ENCODE data around the gene DCST1.

GRCh38 chr1:154994269-154994587, 39.4 kb upstream of the DCST1 start:
- TF ChIP-seq REST (IDR thresholded peaks at IDR 0.05) (no peak), EP300 (IDR thresholded peaks at IDR 0.05) (no peak), POLR2A (IDR thresholded peaks at IDR 0.05; ENCODE audit: low read length) (no peak), CTCF (IDR thresholded peaks at IDR 0.05) (no peak), CHD4 (IDR thresholded peaks at IDR 0.05; ENCODE audit: borderline replicate concordance) (no peak), HOXA7 (CRISPR knock-in tag; IDR thresholded peaks at IDR 0.05) (no peak), EHMT2 (IDR thresholded peaks at IDR 0.05; ENCODE audit: low read depth) (no peak), RAD21 (conservative IDR thresholded peaks at IDR 0.05 in 1 of 2, IDR thresholded peaks at IDR 0.05 in 1 of 2) (no peak), HMGXB4 (CRISPR knock-in tag; IDR thresholded peaks at IDR 0.05; ENCODE audit: borderline replicate concordance) (no peak), PBX3 (IDR thresholded peaks at IDR 0.05) (no peak), JUNB (IDR thresholded peaks at IDR 0.05) (no peak)

Measured in A549 (cell line).